ENCODE results near the gene L3MBTL4.

The L3MBTL4 gene

GRCh38 chr18:6161549-6161948, 253.2 kb downstream of the L3MBTL4 start:
- Histone ChIP-seq H2AK5ac (ENCODE audit: low read length, severe bottlenecking) (no peak overlapping the region), H2BK15ac (ENCODE audit: low read depth, poor library complexity, severe bottlenecking) (no peak overlapping the region), H3K23ac (ENCODE audit: low read length in 2 of 2) (no peak overlapping the region), H2BK120ac (ENCODE audit: low read depth, low read length) (no peak overlapping the region), H3K27me3 (ENCODE audit: control insufficient read depth in 1 of 2, insufficient read depth in 1 of 2, low read length in 2 of 2) (no peaks in the 10 kb centered on the region), H3K36me3 (ENCODE audit: control insufficient read depth in 1 of 2, insufficient read depth in 2 of 2, low read depth in 1 of 2, low read length in 2 of 2) (no peaks in the 10 kb centered on the region), H3K79me1 (replicated peaks; ENCODE audit: low read length, poor library complexity, severe bottlenecking) (no peaks in the 10 kb centered on the region), H2BK12ac (ENCODE audit: low read length in 2 of 2) (no peak overlapping the region), H3K9ac (ENCODE audit: low read length) (no peak overlapping the region), H3K4me1 (ENCODE audit: control insufficient read depth, insufficient read depth, low read depth, low read length) (no peaks in the 10 kb centered on the region), H3K14ac (ENCODE audit: low read length in 2 of 2) (no peak overlapping the region), H2AFZ (ENCODE audit: low read depth, low read length) (no peak overlapping the region), H3K27ac (ENCODE audit: low read length, poor library complexity, severe bottlenecking) (no peak overlapping the region), H3K9me3 (ENCODE audit: control insufficient read depth, low read length) (peaks cover 2% of the 10 kb centered on the region), H2BK5ac (ENCODE audit: low read depth, low read length, poor library complexity, severe bottlenecking) (no peak overlapping the region), H3K4me2 (ENCODE audit: low read length, poor library complexity, severe bottlenecking) (no peak overlapping the region), H4K91ac (ENCODE audit: low read length) (no peak overlapping the region), H4K8ac (ENCODE audit: low read length) (no peak overlapping the region), H3K4me3 (ENCODE audit: insufficient read depth in 1 of 2, low read depth in 1 of 2, low read length in 2 of 2) (no peak overlapping the region), H3K4ac (ENCODE audit: low read depth in 1 of 2, low read length in 2 of 2) (no peak overlapping the region), H3K18ac (ENCODE audit: low read depth in 1 of 2, low read length in 2 of 2) (no peak overlapping the region)
- 82% methylated on average over 4 of the region's 4 CpGs for WGBS
- no peak for DNase-seq

- Histone ChIP-seq H3K79me1 (replicated peaks; ENCODE audit: low read length, poor library complexity, severe bottlenecking) (no peaks in the 10 kb centered on the region), H3K18ac (ENCODE audit: low read depth in 1 of 2, low read length in 2 of 2) (no peak overlapping the region), H3K4ac (ENCODE audit: low read depth in 1 of 2, low read length in 2 of 2) (no peak overlapping the region), H3K23ac (ENCODE audit: low read length in 2 of 2) (no peak overlapping the region), H3K9ac (ENCODE audit: low read length) (no peak overlapping the region), H2BK15ac (ENCODE audit: low read depth, poor library complexity, severe bottlenecking) (no peak overlapping the region), H3K4me1 (ENCODE audit: control insufficient read depth, insufficient read depth, low read depth, low read length) (no peaks in the 10 kb centered on the region), H4K91ac (ENCODE audit: low read length) (no peak overlapping the region), H3K14ac (ENCODE audit: low read length in 2 of 2) (no peak overlapping the region), H3K4me2 (ENCODE audit: low read length, poor library complexity, severe bottlenecking) (no peak overlapping the region), H3K4me3 (ENCODE audit: insufficient read depth in 1 of 2, low read depth in 1 of 2, low read length in 2 of 2) (no peak overlapping the region), H3K27ac (ENCODE audit: low read length, poor library complexity, severe bottlenecking) (no peak overlapping the region), H3K27me3 (ENCODE audit: control insufficient read depth in 1 of 2, insufficient read depth in 1 of 2, low read length in 2 of 2) (no peaks in the 10 kb centered on the region), H2AFZ (ENCODE audit: low read depth, low read length) (no peak overlapping the region), H2BK5ac (ENCODE audit: low read depth, low read length, poor library complexity, severe bottlenecking) (no peak overlapping the region), H2BK12ac (ENCODE audit: low read length in 2 of 2) (no peak overlapping the region), H4K8ac (ENCODE audit: low read length) (no peak overlapping the region), H3K9me3 (ENCODE audit: control insufficient read depth, low read length) (peaks cover 2% of the 10 kb centered on the region), H2BK120ac (ENCODE audit: low read depth, low read length) (no peak overlapping the region), H2AK5ac (ENCODE audit: low read length, severe bottlenecking) (no peak overlapping the region), H3K36me3 (ENCODE audit: control insufficient read depth in 1 of 2, insufficient read depth in 2 of 2, low read depth in 1 of 2, low read length in 2 of 2) (no peaks in the 10 kb centered on the region)
- DNase-seq: no peak
- WGBS: 83% methylated on average over 5 of the region's 7 CpGs
These were observed 255.3 kb downstream of the L3MBTL4 start for GRCh38 chr18:6159426-6159825.

GRCh38 chr18:6158958-6159357, 255.8 kb downstream of the L3MBTL4 start:
- H2AFZ ChIP-seq (ENCODE audit: low read depth, low read length): no peak overlapping the region
- H3K36me3 ChIP-seq (ENCODE audit: control insufficient read depth in 1 of 2, insufficient read depth in 2 of 2, low read depth in 1 of 2, low read length in 2 of 2): no peaks in the 10 kb centered on the region
- no peak overlapping the region for H2BK12ac ChIP-seq (ENCODE audit: low read length in 2 of 2)
- no peaks in the 10 kb centered on the region for H3K27me3 ChIP-seq (ENCODE audit: control insufficient read depth in 1 of 2, insufficient read depth in 1 of 2, low read length in 2 of 2)
- H3K4me3 ChIP-seq (ENCODE audit: insufficient read depth in 1 of 2, low read depth in 1 of 2, low read length in 2 of 2): no peak overlapping the region
- H2BK5ac ChIP-seq (ENCODE audit: low read depth, low read length, poor library complexity, severe bottlenecking): no peak overlapping the region
- H2BK120ac ChIP-seq (ENCODE audit: low read depth, low read length): no peak overlapping the region
- no peak overlapping the region for H3K9ac ChIP-seq (ENCODE audit: low read length)
- no peak overlapping the region for H3K18ac ChIP-seq (ENCODE audit: low read depth in 1 of 2, low read length in 2 of 2)
- H3K9me3 ChIP-seq (ENCODE audit: control insufficient read depth, low read length): peaks cover 2% of the 10 kb centered on the region
- H3K4ac ChIP-seq (ENCODE audit: low read depth in 1 of 2, low read length in 2 of 2): no peak overlapping the region
- H4K8ac ChIP-seq (ENCODE audit: low read length): no peak overlapping the region
- 73% methylated on average over 3 of the region's 3 CpGs for WGBS
- no peak overlapping the region for H3K14ac ChIP-seq (ENCODE audit: low read length in 2 of 2)
- H3K27ac ChIP-seq (ENCODE audit: low read length, poor library complexity, severe bottlenecking): no peak overlapping the region
- no peaks in the 10 kb centered on the region for H3K4me1 ChIP-seq (ENCODE audit: control insufficient read depth, insufficient read depth, low read depth, low read length)
- no peak overlapping the region for H2BK15ac ChIP-seq (ENCODE audit: low read depth, poor library complexity, severe bottlenecking)
- H4K91ac ChIP-seq (ENCODE audit: low read length): no peak overlapping the region
- DNase-seq: no peak
- no peak overlapping the region for H3K23ac ChIP-seq (ENCODE audit: low read length in 2 of 2)
- H2AK5ac ChIP-seq (ENCODE audit: low read length, severe bottlenecking): no peak overlapping the region
- no peaks in the 10 kb centered on the region for H3K79me1 ChIP-seq (replicated peaks; ENCODE audit: low read length, poor library complexity, severe bottlenecking)
- H3K4me2 ChIP-seq (ENCODE audit: low read length, poor library complexity, severe bottlenecking): no peak overlapping the region

GRCh38 chr18:6156446-6156845, 258.3 kb downstream of the L3MBTL4 start:
- H3K27ac ChIP-seq (ENCODE audit: low read length, poor library complexity, severe bottlenecking): no peak overlapping the region
- H2BK12ac ChIP-seq (ENCODE audit: low read length in 2 of 2): no peak overlapping the region
- 58% methylated on average over 5 of the region's 6 CpGs for WGBS

More at GRCh38 chr18:6156446-6156845, 258.3 kb downstream of the L3MBTL4 start:
- no peak overlapping the region for H4K91ac ChIP-seq (ENCODE audit: low read length)
- no peak overlapping the region for H3K18ac ChIP-seq (ENCODE audit: low read depth in 1 of 2, low read length in 2 of 2)
- no peaks in the 10 kb centered on the region for H3K36me3 ChIP-seq (ENCODE audit: control insufficient read depth in 1 of 2, insufficient read depth in 2 of 2, low read depth in 1 of 2, low read length in 2 of 2)
- H2AFZ ChIP-seq (ENCODE audit: low read depth, low read length): no peak overlapping the region
- no peak for DNase-seq
- no peak overlapping the region for H3K4ac ChIP-seq (ENCODE audit: low read depth in 1 of 2, low read length in 2 of 2)
- H3K4me1 ChIP-seq (ENCODE audit: control insufficient read depth, insufficient read depth, low read depth, low read length): no peaks in the 10 kb centered on the region
- no peak overlapping the region for H2BK120ac ChIP-seq (ENCODE audit: low read depth, low read length)
- no peak overlapping the region for H3K4me2 ChIP-seq (ENCODE audit: low read length, poor library complexity, severe bottlenecking)
- H3K79me1 ChIP-seq (replicated peaks; ENCODE audit: low read length, poor library complexity, severe bottlenecking): no peaks in the 10 kb centered on the region
- no peak overlapping the region for H3K14ac ChIP-seq (ENCODE audit: low read length in 2 of 2)
- no peak overlapping the region for H3K4me3 ChIP-seq (ENCODE audit: insufficient read depth in 1 of 2, low read depth in 1 of 2, low read length in 2 of 2)
- no peak overlapping the region for H4K8ac ChIP-seq (ENCODE audit: low read length)
- H2BK5ac ChIP-seq (ENCODE audit: low read depth, low read length, poor library complexity, severe bottlenecking): no peak overlapping the region
- no peak overlapping the region for H2BK15ac ChIP-seq (ENCODE audit: low read depth, poor library complexity, severe bottlenecking)
- no peak overlapping the region for H3K23ac ChIP-seq (ENCODE audit: low read length in 2 of 2)
- no peaks in the 10 kb centered on the region for H3K27me3 ChIP-seq (ENCODE audit: control insufficient read depth in 1 of 2, insufficient read depth in 1 of 2, low read length in 2 of 2)
- H2AK5ac ChIP-seq (ENCODE audit: low read length, severe bottlenecking): no peak overlapping the region
- H3K9ac ChIP-seq (ENCODE audit: low read length): no peak overlapping the region
- no peaks in the 10 kb centered on the region for H3K9me3 ChIP-seq (ENCODE audit: control insufficient read depth, low read length)
